Measurements from ENCODE around the gene MEX3D.

The MEX3D gene

DNA sequence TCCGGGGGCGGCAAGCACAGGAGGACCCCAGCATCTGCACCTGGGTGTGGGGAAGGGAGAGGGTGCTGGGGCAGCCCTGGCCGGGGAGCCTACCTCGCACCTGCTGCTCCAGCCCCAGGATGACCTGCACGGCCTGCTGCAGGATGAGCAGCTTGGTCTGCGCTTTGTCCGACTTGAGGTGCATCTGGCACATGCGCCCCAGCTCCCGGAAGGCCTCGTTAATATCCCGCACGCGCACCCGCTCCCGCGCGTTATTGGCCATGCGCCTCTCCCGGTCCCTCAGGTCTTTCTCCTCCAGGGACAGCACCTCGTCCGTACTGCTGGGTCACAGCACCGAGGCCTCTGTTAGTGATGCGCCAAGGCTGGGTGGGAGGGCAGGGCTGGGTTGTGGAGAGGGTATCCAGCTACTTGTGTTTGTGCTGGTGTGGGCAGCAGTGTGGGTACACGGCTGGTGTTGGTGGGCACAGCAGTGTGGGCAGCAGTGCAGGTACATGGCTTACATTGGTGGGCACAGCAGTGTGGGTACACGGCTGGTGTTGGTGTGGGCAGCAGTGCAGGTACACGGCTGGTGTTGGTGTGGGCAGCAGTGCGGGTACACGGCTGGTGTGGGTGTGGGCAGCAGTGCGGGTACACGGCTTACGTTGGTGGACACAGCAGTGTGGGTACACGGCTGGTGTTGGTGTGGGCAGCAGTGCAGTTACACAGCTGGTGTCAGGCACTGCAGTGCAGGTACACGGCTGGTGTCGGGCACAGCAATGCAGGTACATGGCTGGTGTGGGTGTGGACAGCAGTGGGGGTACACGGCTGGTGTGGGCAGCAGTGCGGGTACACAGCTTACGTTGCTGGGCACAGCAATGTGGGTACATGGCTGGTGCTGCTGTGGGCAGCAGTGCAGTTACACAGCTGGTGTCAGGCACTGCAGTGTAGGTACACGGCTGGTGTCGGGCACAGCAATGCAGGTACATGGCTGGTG, 44.3 kb upstream of the MEX3D start:
- TF ChIP-seq, protein P1, sequence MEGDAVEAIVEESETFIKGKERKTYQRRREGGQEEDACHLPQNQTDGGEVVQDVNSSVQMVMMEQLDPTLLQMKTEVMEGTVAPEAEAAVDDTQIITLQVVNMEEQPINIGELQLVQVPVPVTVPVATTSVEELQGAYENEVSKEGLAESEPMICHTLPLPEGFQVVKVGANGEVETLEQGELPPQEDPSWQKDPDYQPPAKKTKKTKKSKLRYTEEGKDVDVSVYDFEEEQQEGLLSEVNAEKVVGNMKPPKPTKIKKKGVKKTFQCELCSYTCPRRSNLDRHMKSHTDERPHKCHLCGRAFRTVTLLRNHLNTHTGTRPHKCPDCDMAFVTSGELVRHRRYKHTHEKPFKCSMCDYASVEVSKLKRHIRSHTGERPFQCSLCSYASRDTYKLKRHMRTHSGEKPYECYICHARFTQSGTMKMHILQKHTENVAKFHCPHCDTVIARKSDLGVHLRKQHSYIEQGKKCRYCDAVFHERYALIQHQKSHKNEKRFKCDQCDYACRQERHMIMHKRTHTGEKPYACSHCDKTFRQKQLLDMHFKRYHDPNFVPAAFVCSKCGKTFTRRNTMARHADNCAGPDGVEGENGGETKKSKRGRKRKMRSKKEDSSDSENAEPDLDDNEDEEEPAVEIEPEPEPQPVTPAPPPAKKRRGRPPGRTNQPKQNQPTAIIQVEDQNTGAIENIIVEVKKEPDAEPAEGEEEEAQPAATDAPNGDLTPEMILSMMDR (IDR thresholded peaks at IDR 0.05; ENCODE audit: low read depth, low read length, missing control alignments): no peak
- no peak for DNase-seq (ENCODE audit: extremely low read depth, low read depth)
- H3K4me3 ChIP-seq (replicated peaks; ENCODE audit: low read depth, low read length): no peak overlapping the region

DNA sequence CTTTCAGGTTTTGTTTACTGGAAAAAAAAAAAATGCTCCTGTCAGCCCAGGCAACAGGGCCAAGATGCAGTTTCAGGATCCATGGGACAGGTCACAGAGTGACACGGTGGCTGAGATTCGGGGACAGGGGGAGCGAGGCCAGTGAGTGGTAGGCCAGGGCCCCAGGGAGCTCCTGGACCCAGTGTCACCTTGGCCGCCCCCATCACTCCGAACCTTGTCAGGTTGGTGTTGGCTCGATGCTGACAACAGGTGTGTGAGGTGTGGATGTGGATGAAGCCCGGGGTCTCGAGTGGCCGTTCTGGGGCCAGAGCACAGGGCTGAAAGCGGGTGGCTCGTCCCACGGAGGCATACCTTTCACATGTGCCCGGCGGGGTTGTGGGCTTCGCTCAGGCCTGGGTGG, 43.2 kb upstream of the MEX3D start:
- TF ChIP-seq, protein P1 (IDR thresholded peaks at IDR 0.05; ENCODE audit: low read depth, low read length, missing control alignments): no peak
- H3K4me3 ChIP-seq (replicated peaks; ENCODE audit: low read depth, low read length): no peak overlapping the region
- DNase-seq (ENCODE audit: extremely low read depth, low read depth): no peak

DNA sequence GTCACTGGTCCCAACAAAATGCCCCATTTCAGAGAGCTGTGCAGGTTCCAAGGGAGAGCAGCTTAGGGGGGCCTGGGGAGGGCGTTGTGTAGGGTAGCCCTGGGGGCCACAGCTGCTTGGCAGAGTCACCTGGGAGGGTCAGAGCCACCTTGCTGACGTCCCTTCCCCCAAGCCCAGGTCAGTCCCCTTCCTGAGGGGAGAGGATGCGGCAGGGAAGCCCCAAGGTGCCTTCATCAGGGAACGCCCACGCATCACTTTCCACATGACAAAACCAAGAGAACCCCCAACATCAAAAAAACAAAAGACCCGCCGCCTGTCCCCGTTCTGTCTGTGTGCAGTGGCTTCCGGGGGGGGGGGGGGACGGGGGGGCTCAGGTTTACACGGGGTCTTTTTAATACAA, 42.5 kb upstream of the MEX3D start:
- no peak for DNase-seq (ENCODE audit: extremely low read depth, low read depth)
- TF ChIP-seq, protein P1 (IDR thresholded peaks at IDR 0.05; ENCODE audit: low read depth, low read length, missing control alignments): no peak
- no peak overlapping the region for H3K4me3 ChIP-seq (replicated peaks; ENCODE audit: low read depth, low read length)

DNA sequence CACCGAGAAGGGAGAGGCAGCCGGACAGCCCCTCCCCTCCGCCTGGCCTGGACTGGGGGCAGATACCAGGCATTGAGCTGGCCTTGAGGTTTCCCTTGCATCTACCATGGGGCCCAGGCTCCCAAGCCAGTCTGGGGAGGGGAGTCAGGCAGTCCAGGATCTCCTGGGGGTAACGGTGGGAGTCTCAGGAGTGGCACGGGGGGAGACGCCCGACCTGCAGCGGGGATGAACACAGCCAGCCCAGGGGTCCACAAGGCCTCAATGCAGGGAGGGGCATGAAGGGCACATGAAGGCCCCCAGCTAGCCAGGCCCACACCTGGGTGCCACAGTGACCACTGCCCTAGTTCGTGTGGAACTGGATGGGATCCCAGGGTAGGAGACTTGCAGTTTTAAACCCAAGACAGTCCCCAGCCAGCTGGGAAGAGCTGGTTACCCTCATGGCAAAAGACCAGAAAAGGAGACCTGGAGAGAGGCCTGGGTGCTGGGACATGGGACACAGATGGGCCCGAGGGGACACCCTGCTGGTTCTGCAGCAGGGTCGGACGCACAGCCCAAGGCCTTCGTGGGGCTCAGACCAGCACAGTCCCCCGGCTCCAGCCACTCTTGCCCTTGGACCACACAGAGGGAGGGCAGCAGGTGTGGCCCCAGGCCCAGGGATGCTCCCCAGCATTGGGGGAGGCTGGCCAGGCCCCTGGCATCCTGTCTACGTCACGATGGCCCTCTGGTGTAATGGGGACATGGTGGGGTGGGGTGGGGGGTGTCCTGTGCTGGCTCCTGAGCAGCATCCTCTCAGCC, 41.8 kb upstream of the MEX3D start:
- TF ChIP-seq, protein P1 (IDR thresholded peaks at IDR 0.05; ENCODE audit: low read depth, low read length, missing control alignments): no peak
- H3K4me3 ChIP-seq (replicated peaks; ENCODE audit: low read depth, low read length): no peak overlapping the region
- no peak for DNase-seq (ENCODE audit: extremely low read depth, low read depth)

DNA sequence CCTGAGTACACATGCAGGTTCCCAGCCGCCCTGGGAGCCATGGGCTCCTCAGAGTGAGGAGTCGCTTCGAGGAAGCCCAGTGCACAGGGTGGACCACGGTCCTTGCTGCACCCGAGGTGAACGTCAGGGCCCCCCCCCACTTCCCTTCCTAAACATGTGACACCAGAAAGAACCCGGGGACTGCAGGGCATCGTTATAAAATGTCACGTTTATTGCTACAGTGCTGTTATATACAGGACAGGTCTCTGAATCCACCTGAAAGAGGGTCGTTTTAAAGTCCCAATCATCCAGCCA, 40.9 kb upstream of the MEX3D start:
- DNase-seq (ENCODE audit: extremely low read depth, low read depth): no peak
- no peak overlapping the region for H3K4me3 ChIP-seq (replicated peaks; ENCODE audit: low read depth, low read length)
- TF ChIP-seq, protein P1 (IDR thresholded peaks at IDR 0.05; ENCODE audit: low read depth, low read length, missing control alignments): no peak

DNA sequence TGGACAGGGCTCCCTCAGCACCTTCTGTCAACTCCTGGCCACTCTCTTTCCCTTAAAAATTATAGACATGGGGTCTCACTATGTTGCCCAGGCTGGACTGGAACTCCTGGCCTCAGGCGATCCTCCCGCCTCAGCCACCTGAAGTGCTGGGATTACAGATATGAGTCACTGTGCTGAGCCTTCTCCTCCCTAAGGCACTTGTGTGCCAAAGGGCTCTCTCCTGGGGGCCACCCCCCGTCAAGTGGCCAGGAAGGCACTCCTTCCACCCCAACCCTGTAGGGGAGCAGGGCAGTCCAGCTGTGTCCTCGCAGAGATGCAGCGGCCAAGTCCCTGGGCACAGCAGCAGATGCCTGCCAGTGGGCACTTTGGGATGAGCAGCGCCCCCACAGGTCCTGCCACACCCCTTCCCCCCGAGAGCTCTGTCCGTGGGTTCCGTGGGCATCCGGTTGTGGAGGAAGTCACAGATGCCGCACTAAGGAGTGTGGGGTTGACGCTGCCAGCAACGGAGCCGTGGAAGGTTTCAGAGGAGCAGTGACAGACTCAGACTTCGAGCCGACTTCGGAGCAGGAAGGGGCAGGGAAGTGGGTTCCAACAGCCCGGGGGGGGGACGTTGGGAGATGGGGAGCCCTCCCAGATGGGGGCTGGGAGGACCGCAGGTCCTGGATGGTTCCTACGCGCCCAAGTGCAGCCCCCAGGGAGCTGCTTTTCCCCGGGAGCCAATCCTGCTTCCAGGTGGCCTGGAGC, 40.4 kb upstream of the MEX3D start:
- TF ChIP-seq, protein P1 (IDR thresholded peaks at IDR 0.05; ENCODE audit: low read depth, low read length, missing control alignments): no peak
- H3K4me3 ChIP-seq (replicated peaks; ENCODE audit: low read depth, low read length): no peak overlapping the region
- no peak for DNase-seq (ENCODE audit: extremely low read depth, low read depth)

Measured in HFF-Myc (cell line).